GM21447 (cell line): ENCODE results near the gene AXIN2.

Experiments used
- ATAC-seq: cut with Tn5 transposase; IDR thresholded peaks from one replicate; pipeline ENCODE4 v1.9.1; 2021; ENCODE audit not compliant: unreplicated experiment

Gene AXIN2

DNA sequence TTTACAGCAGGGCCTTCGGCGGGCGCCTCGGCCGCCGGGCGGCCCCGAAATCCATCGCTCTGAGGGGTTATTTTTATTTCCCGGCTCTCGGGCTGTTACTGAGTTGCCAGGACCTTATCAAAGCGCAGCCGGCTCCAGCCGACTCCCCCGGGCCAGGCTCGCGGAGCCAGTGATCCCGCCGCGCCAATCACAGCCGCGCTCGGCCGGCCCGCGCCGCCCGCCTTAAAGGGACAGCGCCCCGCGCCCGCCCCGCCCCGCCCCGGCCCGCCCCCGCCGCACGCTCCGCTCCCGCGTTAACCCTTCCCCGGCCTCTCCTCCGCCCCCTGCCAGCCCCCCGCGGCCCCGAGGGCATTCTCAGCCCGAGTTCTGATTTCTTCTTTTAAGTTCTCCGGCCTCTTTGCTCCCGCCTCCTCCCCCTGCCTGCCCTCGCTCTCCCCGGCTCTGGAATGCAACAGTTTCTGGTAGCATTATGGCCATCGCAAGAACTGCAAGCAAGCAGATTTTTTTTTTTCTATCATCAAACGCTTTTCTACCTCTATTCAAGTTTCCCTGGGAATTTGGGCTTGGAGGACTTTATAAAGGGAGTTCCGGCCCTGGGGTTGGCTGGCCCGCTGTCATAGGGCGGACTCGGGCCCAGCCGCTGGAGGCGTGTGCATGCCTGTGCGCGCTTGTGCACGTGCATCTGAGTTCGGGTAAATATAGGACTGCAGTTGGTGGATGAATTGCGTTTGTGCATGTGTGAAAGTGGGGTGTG lies at the start of gene AXIN2:
AXIN2 (minus strand) TSS at position 197 of the 754 bp plus-strand sequence. CDS start 3,028 bp downstream, outside the sequence.
- ATAC-seq: peak; percentile 65

- ATAC-seq: no peak
Measured at GRCh38 chr17:65609749-65610148, 48.3 kb upstream of the AXIN2 start.

DNA sequence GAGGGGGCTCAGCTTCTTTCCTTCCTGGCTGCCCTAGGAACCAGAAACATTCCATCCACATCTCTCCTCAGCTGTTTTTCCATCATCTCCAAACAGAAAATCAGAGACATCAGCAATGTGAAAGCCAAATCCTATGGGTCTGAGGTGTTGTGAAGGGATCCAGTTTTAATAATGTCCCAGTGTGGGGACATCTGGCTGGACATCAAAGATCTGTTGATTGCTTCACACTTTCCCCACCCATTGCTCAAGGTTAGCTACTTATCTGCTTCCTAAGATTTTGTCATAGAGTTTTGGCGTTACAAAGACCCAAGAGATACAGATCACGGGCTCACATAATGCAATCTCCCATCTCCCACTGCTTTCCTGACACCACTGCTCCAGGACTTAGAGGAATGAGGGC lies 47.8 kb upstream of the AXIN2 start:
- ATAC-seq: no peak

DNA sequence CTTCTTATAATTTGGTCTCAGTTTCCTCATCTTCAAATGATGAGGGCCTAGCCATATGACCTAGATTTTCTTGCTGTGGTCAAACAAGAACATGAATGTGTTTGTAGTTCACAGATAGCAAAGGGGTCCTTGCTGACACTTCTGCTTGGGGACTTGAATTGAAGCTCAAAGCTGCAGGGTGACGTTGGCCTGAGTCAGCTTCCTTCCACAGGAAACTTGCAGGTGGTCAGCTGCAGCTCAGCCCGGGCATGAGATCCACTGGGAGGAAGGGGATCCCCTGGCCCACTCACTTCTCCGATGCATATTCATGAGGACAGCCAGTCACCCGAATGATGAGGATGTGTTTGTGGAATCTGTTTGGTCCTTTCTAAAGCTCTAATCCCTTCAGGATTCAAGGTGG lies 42.6 kb upstream of the AXIN2 start:
- no peak for ATAC-seq

DNA sequence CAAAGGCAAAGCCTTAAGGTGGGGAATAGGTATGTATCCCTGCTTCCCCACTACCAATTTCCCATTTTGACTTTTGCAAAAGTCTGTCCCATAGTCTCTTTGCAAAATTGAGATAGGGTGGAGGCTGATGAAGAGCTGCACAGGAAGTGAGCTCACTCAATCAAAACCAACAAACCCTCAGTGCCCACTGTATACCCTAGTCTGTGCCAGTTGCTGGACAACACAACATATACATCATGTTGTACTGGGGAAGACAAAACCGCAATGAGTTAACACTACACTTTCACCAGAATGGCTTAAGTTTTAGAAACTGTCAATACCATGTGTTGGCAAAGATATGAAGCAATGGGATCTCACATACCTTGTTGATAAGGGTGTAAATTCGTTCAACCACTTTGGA lies 40.4 kb upstream of the AXIN2 start:
- ATAC-seq: no peak

- ATAC-seq: no peak
Measured at GRCh38 chr17:65601145-65601544, 39.7 kb upstream of the AXIN2 start.

DNA sequence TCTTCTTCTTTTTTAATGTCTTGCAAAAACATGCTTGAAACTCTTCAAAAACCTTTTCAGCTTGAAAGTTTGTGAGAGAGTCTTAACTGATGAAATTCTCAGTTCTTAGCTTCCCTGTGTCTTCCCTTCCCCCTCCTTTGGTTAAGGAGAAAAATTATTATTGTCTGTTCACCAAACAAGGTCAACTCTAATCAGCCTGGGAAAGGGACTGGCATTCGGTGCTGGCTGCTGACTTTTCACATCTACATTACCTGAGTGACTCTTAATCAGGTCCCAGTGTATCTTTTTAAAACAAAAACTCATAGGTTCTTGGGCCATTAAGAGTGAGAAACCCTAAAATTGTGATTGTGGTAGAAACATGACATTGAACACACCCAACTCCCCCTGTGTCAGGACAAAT lies 39.1 kb upstream of the AXIN2 start:
- ATAC-seq: no peak

- ATAC-seq: no peak
Measured at GRCh38 chr17:65599650-65600049, 38.2 kb upstream of the AXIN2 start.

GRCh38 chr17:65598746-65599145 lies 37.3 kb upstream of the AXIN2 start:
- ATAC-seq: no peak

- ATAC-seq: no peak
Measured at GRCh38 chr17:65595071-65595656, 33.7 kb upstream of the AXIN2 start.

DNA sequence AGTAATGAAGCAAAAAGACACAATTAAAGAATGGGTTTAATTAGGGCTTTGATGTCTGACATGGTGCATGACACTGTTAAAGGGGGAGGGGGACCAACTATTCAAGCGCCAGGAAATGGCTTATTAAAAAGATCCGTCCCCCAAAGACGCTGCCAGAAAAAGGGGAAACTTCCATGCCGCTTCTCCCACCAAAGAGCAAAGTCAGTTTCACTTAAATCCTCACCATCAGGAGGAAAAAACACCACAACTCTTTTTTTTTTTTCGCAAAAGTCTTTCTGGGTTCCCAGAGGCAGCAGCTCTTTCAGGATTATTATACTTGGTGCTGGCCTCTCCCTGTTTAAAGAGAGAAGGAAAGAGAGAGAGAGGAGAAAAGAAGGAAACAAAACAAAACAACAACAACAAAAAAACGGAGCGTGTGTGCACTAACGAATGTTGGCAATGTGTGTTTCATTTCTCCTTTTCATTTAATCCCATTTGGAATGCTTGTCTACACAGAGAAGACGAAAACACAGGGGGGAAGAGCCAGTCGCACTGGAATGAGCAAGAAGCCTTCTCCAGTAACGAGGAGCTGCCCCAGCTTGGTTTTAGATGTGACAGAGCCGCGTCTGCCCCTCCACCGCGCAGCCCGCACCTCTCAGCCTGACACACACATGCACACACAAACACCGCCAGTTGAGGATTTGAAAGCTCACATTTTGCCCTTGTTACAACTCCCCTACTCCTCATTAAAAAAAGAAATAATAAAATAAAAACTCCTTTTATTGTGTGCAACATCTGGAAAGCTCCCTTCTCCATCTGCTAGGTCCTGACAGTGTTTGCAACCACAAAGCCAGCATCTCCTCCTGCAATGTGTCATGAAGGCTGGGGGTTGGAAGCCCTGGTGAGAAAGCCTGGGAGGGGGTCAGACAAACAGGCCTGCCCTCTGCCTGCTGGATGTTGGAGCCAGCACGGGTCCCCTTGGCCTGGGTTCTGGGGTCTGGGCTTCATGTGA lies 32.7 kb upstream of the AXIN2 start:
- ATAC-seq: no peak

GRCh38 chr17:65593092-65593854 lies 31.8 kb upstream of the AXIN2 start:
- no peak for ATAC-seq

- no peak for ATAC-seq
Measured at GRCh38 chr17:65592125-65592965, 30.9 kb upstream of the AXIN2 start.

- ATAC-seq: no peak
Measured at GRCh38 chr17:65589321-65589720, 27.9 kb upstream of the AXIN2 start.

- ATAC-seq: no peak
Measured at GRCh38 chr17:65588181-65588808, 26.8 kb upstream of the AXIN2 start.

DNA sequence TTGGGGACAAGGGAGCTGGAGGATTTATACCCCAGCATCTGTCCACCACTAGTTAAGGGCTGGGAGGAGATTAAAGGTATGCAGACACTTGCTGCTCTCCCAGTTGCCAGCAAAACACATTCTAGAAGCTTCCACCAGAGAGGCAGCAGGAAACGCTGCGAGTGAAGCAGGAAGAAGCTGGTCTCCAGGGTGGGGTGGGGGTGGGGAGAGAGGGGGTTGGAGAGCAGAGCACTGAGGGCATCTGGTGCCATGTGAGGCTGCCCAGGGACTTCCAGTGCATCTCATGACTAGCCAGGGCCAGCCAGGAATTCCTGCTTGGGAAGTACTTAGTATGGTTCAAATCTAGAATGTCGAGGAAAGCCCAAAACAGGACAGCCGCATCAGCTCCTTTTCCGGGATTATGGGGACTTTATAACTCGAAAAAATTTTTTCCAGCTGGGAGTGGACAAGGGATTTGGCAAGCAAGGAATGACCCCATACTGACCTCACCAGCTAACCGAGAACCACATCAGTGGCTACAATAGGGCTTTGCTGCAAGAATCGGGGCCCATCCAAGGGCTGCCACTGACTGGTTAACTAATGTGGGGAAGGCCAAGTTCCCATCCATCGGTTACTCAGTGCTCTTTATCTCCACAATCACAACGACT lies 26.2 kb upstream of the AXIN2 start:
- ATAC-seq: no peak

DNA sequence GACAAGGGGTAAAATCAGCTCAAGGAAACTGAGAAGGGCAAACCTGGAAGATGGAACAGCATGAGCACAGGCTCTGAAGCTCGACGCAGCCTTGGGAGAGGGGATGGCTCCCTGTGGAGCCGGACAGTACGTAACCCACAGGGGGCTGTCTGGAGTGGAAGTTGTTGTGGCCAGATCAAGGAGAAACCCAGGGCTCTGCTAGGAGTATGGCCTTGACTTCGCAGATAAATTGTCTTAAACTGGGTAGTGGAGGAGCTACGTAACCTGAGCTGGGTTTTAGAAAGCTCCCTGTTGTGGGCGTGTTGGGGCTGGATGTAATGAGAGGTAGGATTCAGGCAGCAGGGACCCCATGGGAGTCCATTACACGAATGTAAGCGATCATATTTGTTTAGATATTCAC lies 25.5 kb upstream of the AXIN2 start:
- ATAC-seq: no peak

DNA sequence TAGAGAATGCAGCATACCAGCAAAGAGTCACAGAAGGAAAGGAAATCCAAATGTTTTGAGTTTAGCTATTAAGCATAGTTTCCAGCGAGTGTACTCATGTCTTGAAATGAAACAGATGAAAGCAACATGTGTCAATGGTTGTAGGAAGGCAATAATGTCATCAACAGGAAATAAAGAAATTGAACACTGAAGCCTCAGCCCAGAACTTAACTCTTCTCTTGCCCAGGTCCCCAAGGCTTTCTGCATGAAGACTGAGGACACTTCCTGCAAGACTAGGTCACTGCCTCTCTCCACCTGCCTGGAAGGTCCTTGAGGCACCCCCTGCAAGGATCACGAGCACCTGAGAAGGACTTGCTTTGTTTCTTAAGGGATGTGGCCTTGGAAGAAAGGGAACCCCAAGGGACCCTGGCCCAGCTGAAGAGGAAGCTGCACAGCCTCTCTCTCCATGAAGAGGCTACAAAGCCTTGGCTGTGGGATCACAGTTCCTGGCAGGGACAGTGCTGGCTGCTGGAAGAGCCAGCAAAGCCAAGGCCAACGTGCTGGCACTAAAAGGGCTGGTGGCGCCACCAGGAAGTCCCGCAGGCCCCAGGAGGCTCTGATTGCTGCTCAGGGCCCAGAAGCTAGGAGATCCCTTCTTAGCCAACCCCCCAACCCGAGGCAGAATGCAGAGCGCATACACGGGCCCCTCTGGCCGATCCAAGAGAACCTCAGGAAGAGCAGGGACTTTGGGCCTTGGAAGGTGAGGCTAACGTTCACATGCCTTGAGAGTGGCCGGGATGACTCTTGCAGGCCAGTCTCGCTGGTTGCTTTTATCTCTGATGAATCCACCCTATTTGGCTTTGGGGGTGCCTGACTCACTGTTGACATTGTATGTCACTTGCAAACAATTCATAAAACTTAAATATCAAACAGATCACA lies 23.4 kb upstream of the AXIN2 start:
- no peak for ATAC-seq
